ENCODE results near the gene LPP. TPM values are rescaled to one million over a fixed set of nuclear protein-coding genes. Genes with fewer than 3 reads are reported as not detected.

The LPP gene
- total RNA-seq, 1 donor from 2014 or later = 1,791 TPM

DNA sequence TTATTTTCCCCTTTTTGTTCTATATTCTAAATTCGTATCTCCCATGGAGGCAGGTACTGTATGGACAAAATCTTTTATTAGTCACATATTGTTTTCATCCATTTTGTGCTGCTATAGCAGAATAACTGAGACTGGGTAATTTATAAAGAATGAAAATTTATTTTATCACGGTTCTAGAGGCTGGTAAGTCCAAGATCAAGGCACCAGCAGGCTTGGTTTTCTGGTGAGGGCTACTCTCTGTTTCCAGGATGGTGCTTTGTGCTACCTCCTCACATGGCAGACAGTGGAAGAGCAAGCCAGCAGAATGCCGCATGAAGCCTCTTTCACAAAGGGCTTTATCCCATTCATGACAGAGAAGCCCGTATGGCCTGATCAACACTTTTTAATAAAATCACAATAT is 595.9 kb downstream of the LPP start:
- no peak overlapping the region for H3K27ac ChIP-seq
- H3K4me3 ChIP-seq = no peak overlapping the region
- no peaks in the 10 kb centered on the region for H3K9me3 ChIP-seq
- TF ChIP-seq CTCF (IDR thresholded peaks at IDR 0.05) = no peak
- no peaks in the 10 kb centered on the region for H3K27me3 ChIP-seq
- intact Hi-C loops (cut with DNase I) = no loop called here
- no peak for DNase-seq (ENCODE audit: low spot score in 2 of 2)
- no peaks in the 10 kb centered on the region for H3K36me3 ChIP-seq
- peaks cover 3 to 17% of the 10 kb centered on the region in 2 donors for H3K4me1 ChIP-seq

- DNase-seq (ENCODE audit: low spot score in 2 of 2) = no peak
- Histone ChIP-seq H3K9me3 (no peaks in the 10 kb centered on the region), H3K27ac (peak overlapping the region in 1 of 2 donors; percentile 0), H3K27me3 (no peaks in the 10 kb centered on the region), H3K4me3 (no peak overlapping the region), H3K4me1 (peaks cover 3 to 17% of the 10 kb centered on the region in 2 donors), H3K36me3 (no peaks in the 10 kb centered on the region)
- no peak for TF ChIP-seq CTCF (IDR thresholded peaks at IDR 0.05)
- intact Hi-C loops (cut with DNase I) = no loop called here
Measured at GRCh38 chr3:188750617-188751016, 596.7 kb downstream of the LPP start.

DNA sequence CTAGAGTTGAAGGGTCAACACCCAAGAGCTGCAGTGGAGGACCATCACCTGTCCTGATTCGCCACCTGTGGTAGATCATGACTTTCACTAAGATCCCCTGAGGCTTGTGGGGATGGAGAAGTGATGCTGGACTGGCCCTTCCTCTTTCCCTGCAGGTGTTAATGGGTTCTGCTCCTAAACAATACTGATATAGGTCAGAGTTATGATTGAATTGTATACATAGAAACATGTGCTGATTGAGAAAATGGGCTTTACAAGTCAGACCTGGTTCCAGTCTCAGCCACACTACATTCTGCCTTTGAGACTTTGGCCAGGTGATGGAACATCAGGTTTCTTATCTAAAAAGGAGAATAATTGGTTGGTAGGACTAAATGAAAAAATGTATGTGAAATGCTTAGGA is 598.9 kb downstream of the LPP start:
- no peak overlapping the region for H3K27ac ChIP-seq
- H3K36me3 ChIP-seq = no peaks in the 10 kb centered on the region
- H3K9me3 ChIP-seq = no peaks in the 10 kb centered on the region
- H3K4me3 ChIP-seq = no peak overlapping the region
- H3K27me3 ChIP-seq = no peaks in the 10 kb centered on the region
- intact Hi-C loops (cut with DNase I) = no loop called here
- H3K4me1 ChIP-seq = peaks cover 3 to 17% of the 10 kb centered on the region in 2 donors
- no peak for DNase-seq (ENCODE audit: low spot score in 2 of 2)
- TF ChIP-seq CTCF (IDR thresholded peaks at IDR 0.05) = no peak

GRCh38 chr3:188754267-188754666 is 600.3 kb downstream of the LPP start:
- no peaks in the 10 kb centered on the region for H3K36me3 ChIP-seq
- peaks cover 3 to 17% of the 10 kb centered on the region in 2 donors for H3K4me1 ChIP-seq
- intact Hi-C loops (cut with DNase I) = no loop called here
- no peak overlapping the region for H3K27ac ChIP-seq
- DNase-seq (ENCODE audit: low spot score in 2 of 2) = no peak
- no peak for TF ChIP-seq CTCF (IDR thresholded peaks at IDR 0.05)
- H3K27me3 ChIP-seq = no peaks in the 10 kb centered on the region
- no peaks in the 10 kb centered on the region for H3K9me3 ChIP-seq
- H3K4me3 ChIP-seq = no peak overlapping the region

DNA sequence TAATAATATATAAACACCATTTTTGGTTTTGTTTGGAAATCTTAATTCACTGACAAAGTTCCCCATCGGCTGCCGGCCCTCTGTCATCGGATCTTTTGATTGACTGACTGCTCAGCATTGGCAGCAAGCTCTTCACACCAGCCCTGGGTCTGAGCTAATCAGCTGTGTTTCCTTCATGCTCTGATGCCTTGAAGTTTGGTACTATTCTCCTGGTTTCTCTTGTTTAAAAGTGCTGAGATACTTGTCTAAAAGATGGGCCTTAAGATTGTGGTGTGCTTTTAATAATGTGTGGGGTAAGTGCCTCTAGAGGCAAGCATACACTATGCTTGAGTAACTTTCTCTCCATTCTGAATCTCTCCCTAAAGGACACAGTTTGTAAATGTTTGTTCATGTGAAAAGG is 602.3 kb downstream of the LPP start:
- intact Hi-C loops (cut with DNase I) = no loop called here
- Histone ChIP-seq H3K27ac (no peak overlapping the region), H3K4me1 (peaks cover 0 to 13% of the 10 kb centered on the region in 2 donors), H3K27me3 (no peaks in the 10 kb centered on the region), H3K4me3 (no peak overlapping the region), H3K36me3 (peaks cover 6 to 7% of the 10 kb centered on the region in 2 donors), H3K9me3 (no peaks in the 10 kb centered on the region)
- no peak for DNase-seq (ENCODE audit: low spot score in 2 of 2)
- no peak for TF ChIP-seq CTCF (IDR thresholded peaks at IDR 0.05)
